ENCODE measurements around the gene OBSCN. TPM values are rescaled to one million over a fixed set of nuclear protein-coding genes. Genes with fewer than 3 reads are reported as not detected.

OBSCN gene
- total RNA-seq, 1 experiment from 2014 or later = 29.1 TPM

DNA sequence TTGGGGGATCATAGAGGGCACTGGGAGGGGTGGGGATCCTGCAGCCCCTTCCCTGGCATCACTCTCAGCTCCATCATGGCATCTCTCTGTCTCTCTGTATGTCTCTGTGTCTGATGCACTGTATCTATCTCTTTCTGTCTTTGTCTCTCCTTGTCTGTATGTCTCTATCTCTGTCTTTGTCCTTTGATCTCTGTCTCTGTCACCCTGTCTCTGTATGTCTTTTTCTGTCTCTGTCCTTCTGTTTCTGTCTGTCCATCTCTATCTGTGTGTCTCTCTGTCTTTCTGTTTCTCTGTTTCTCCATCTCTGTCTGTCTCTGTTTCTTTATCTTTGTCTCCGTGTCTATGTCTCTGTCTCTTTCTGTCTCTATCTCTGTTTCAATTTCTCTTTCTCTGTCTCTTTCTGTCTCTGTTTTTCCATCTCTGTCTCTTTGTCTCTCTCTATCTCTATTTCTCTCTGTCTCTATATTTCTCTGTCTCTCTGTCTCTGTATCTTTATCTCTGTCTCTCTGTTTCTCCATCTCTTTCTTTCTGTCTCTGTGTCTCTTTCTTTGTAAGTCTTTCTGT lies 142.4 kb downstream of the OBSCN start:
- no peak for ATAC-seq
- no peak overlapping the region for H2AFZ ChIP-seq (ENCODE audit: low read length)
- DNase-seq = no peak
- TF ChIP-seq EZH2 (IDR thresholded peaks at IDR 0.05; ENCODE audit: low read length, unreplicated experiment) (no peak), EZH2phosphoT487 (IDR thresholded peaks at IDR 0.05; ENCODE audit: borderline replicate concordance, low read length) (no peak)
- TF ChIP-seq, protein P1, sequence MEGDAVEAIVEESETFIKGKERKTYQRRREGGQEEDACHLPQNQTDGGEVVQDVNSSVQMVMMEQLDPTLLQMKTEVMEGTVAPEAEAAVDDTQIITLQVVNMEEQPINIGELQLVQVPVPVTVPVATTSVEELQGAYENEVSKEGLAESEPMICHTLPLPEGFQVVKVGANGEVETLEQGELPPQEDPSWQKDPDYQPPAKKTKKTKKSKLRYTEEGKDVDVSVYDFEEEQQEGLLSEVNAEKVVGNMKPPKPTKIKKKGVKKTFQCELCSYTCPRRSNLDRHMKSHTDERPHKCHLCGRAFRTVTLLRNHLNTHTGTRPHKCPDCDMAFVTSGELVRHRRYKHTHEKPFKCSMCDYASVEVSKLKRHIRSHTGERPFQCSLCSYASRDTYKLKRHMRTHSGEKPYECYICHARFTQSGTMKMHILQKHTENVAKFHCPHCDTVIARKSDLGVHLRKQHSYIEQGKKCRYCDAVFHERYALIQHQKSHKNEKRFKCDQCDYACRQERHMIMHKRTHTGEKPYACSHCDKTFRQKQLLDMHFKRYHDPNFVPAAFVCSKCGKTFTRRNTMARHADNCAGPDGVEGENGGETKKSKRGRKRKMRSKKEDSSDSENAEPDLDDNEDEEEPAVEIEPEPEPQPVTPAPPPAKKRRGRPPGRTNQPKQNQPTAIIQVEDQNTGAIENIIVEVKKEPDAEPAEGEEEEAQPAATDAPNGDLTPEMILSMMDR (conservative IDR thresholded peaks at IDR 0.05; ENCODE audit: low read depth, low read length) = no peak
- intact Hi-C loops (cut with micrococcal nuclease) = no loop called here
- ChIA-PET CTCF (no interaction called here), POLR2A (ENCODE audit: unreplicated experiment) (no interaction called here)
- H3K9me3 ChIP-seq (ENCODE audit: low read length) = no peaks in the 10 kb centered on the region
- H3K9me2 ChIP-seq (replicated peaks; ENCODE audit: low read length) = no peaks in the 10 kb centered on the region
- H3F3A ChIP-seq (ENCODE audit: low read length, unreplicated experiment) = no peaks in the 10 kb centered on the region
- no peaks in the 10 kb centered on the region for H3K79me2 ChIP-seq (ENCODE audit: low read length)
- no peak overlapping the region for H3K9ac ChIP-seq (ENCODE audit: low read length)
- H3K27me3 ChIP-seq (ENCODE audit: low read length) = no peaks in the 10 kb centered on the region
- no TSS peak for BruUV-seq (replicated peaks)
- H3K36me3 ChIP-seq (ENCODE audit: low read depth, low read length) = no peaks in the 10 kb centered on the region
- no peaks in the 10 kb centered on the region for H4K20me1 ChIP-seq (ENCODE audit: low read length)
- H3K4me3 ChIP-seq (ENCODE audit: low read length) = no peak overlapping the region
- no peaks in the 10 kb centered on the region for H3K4me1 ChIP-seq (ENCODE audit: insufficient read depth, low read length)
- no peak overlapping the region for H3K27ac ChIP-seq (ENCODE audit: low read length)
- H3K4me2 ChIP-seq (ENCODE audit: low read length) = no peak overlapping the region

DNA sequence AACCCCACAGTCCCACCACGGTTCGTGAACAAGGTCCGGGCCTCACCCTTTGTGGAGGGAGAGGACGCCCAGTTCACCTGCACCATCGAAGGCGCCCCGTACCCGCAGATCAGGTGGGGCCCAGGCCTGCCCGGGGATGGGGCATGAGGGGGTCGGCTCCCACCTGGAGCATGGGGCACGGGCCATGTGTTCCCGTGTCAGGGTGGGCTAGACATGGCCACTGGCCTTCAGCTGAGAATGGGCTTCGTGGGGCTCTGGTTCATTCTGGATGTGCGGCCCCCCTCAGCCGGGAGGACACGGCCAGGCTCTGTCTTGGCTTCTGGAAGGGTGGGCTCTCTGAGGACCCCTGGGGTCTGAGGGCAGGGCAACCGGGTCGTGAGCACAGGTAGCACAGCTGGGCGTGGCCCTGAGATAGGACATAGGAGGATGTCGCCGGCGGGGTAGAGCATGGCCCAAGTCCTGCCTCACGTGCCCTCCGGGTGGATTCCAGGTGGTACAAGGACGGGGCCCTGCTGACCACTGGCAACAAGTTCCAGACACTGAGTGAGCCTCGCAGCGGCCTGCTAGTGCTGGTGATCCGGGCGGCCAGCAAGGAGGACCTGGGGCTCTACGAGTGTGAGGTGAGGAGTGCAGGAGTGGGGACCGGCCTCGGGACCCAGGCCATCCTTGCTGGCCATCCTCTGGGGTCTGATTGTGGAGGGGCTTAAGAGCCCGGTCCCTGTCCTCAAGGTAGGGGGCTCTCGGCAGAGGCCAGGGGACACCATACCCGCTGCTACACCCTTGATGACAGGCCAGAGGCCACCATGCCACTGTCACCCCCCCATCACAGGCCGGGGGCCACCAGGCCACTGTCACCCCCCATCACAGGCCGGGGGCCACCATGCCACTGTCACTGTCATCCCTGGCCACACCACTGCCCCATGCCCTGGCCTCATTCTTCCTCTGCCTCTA lies 143.3 kb downstream of the OBSCN start:
- Histone ChIP-seq H3K4me1 (ENCODE audit: insufficient read depth, low read length) (no peaks in the 10 kb centered on the region), H3F3A (ENCODE audit: low read length, unreplicated experiment) (no peaks in the 10 kb centered on the region), H3K36me3 (ENCODE audit: low read depth, low read length) (no peaks in the 10 kb centered on the region), H3K27me3 (ENCODE audit: low read length) (no peaks in the 10 kb centered on the region), H4K20me1 (ENCODE audit: low read length) (no peaks in the 10 kb centered on the region), H3K9me2 (replicated peaks; ENCODE audit: low read length) (no peaks in the 10 kb centered on the region), H3K27ac (ENCODE audit: low read length) (no peak overlapping the region), H3K79me2 (ENCODE audit: low read length) (no peaks in the 10 kb centered on the region), H2AFZ (ENCODE audit: low read length) (no peak overlapping the region), H3K9ac (ENCODE audit: low read length) (no peak overlapping the region), H3K4me2 (ENCODE audit: low read length) (no peak overlapping the region), H3K9me3 (ENCODE audit: low read length) (no peaks in the 10 kb centered on the region), H3K4me3 (ENCODE audit: low read length) (no peak overlapping the region)
- intact Hi-C loops (cut with micrococcal nuclease) = no loop called here
- CTCF ChIA-PET = no interaction called here
- no peak for DNase-seq
- POLR2A ChIA-PET (ENCODE audit: unreplicated experiment) = no interaction called here
- no peak for TF ChIP-seq EZH2 (IDR thresholded peaks at IDR 0.05; ENCODE audit: low read length, unreplicated experiment)
- TF ChIP-seq EZH2phosphoT487 (IDR thresholded peaks at IDR 0.05; ENCODE audit: borderline replicate concordance, low read length) = no peak
- no TSS peak for BruUV-seq (replicated peaks)
- ATAC-seq = no peak

- Histone ChIP-seq H2AFZ (ENCODE audit: low read length) (no peak overlapping the region), H3K36me3 (ENCODE audit: low read depth, low read length) (no peaks in the 10 kb centered on the region), H3K4me1 (ENCODE audit: insufficient read depth, low read length) (no peaks in the 10 kb centered on the region), H3K27me3 (ENCODE audit: low read length) (no peaks in the 10 kb centered on the region), H3F3A (ENCODE audit: low read length, unreplicated experiment) (no peaks in the 10 kb centered on the region), H3K27ac (ENCODE audit: low read length) (no peak overlapping the region), H3K9me3 (ENCODE audit: low read length) (no peaks in the 10 kb centered on the region), H3K9ac (ENCODE audit: low read length) (no peak overlapping the region), H3K79me2 (ENCODE audit: low read length) (no peaks in the 10 kb centered on the region), H3K4me2 (ENCODE audit: low read length) (no peak overlapping the region), H4K20me1 (ENCODE audit: low read length) (no peaks in the 10 kb centered on the region), H3K4me3 (ENCODE audit: low read length) (no peak overlapping the region), H3K9me2 (replicated peaks; ENCODE audit: low read length) (no peaks in the 10 kb centered on the region)
- intact Hi-C loops (cut with micrococcal nuclease) = no loop called here
- POLR2A ChIA-PET (ENCODE audit: unreplicated experiment) = no interaction called here
- ATAC-seq = no peak
- DNase-seq = no peak
- no TSS peak for BruUV-seq (replicated peaks)
- TF ChIP-seq EZH2phosphoT487 (IDR thresholded peaks at IDR 0.05; ENCODE audit: borderline replicate concordance, low read length) = no peak
- TF ChIP-seq, protein P1 (conservative IDR thresholded peaks at IDR 0.05; ENCODE audit: low read depth, low read length) = no peak
- TF ChIP-seq EZH2 (IDR thresholded peaks at IDR 0.05; ENCODE audit: low read length, unreplicated experiment) = no peak
- CTCF ChIA-PET = no interaction called here
Observed at GRCh38 chr1:228351850-228352249, 144.0 kb downstream of the OBSCN start.

Measured in PC-3 (cell line).